Hepatocyte (in vitro differentiated cells): ENCODE measurements around the gene TXNDC11. TPM values are rescaled to one million over a fixed set of nuclear protein-coding genes. Genes with fewer than 3 reads are reported as not detected.

Source experiments
- DNase-seq: peaks from one replicate; pipeline ENCODE4 v3.0.0-alpha.2; 2016; ENCODE audit warnings: low spot score
- H2AFZ ChIP-seq: fragments of 200-600 bp; sonication (generic); 2 replicates; pipeline ENCODE4 v1.6.0; 2016; ENCODE audit warnings: antibody characterized with exemption, mild to moderate bottlenecking
- H3K27ac ChIP-seq: fragments of 200-600 bp; sonication (generic); 2 replicates; pipeline ENCODE4 v1.5.1; 2016; ENCODE audit warnings: mild to moderate bottlenecking
- H3K27me3 ChIP-seq: fragments of 200-600 bp; sonication (generic); 2 replicates; pipeline ENCODE4 v1.6.1; 2016
- H3K36me3 ChIP-seq: fragments of 200-600 bp; sonication (generic); replicated peaks from 2 replicates; pipeline ENCODE4 v1.5.1; 2016; ENCODE audit warnings: low read depth; ENCODE audit not compliant: insufficient read depth
- H3K4me1 ChIP-seq: fragments of 200-600 bp; sonication (generic); 2 replicates; pipeline ENCODE4 v1.5.1; 2016; ENCODE audit warnings: mild to moderate bottlenecking, moderate library complexity; ENCODE audit not compliant: insufficient read depth
- H3K4me2 ChIP-seq: fragments of 200-600 bp; sonication (generic); 2 replicates; pipeline ENCODE4 v1.6.0; 2016
- H3K4me3 ChIP-seq: fragments of 200-600 bp; sonication (generic); 2 replicates; pipeline ENCODE4 v1.5.1; 2016; ENCODE audit warnings: mild to moderate bottlenecking
- H3K79me2 ChIP-seq: fragments of 200-600 bp; sonication (generic); 2 replicates; pipeline ENCODE4 v1.6.0; 2017; ENCODE audit warnings: mild to moderate bottlenecking
- H3K9me2 ChIP-seq: fragments of 200-600 bp; sonication (generic); replicated peaks from 2 replicates; pipeline ENCODE4 v1.6.0; 2017; ENCODE audit warnings: mild to moderate bottlenecking; ENCODE audit not compliant: insufficient read depth
- H3K9me3 ChIP-seq: fragments of 200-600 bp; sonication (generic); 2 replicates; pipeline ENCODE4 v1.5.1; 2016; ENCODE audit warnings: low read depth, mild to moderate bottlenecking
- H4K20me1 ChIP-seq: fragments of 200-600 bp; sonication (generic); 2 replicates; pipeline ENCODE4 v1.6.0; 2016; ENCODE audit warnings: mild to moderate bottlenecking; ENCODE audit not compliant: insufficient read depth, poor library complexity, severe bottlenecking
- EZH2 ChIP-seq: fragments of 200-600 bp; sonication (generic); IDR thresholded peaks from 2 replicates; pipeline ENCODE4 v1.6.1; 2016; ENCODE audit warnings: antibody characterized with exemption, mild to moderate bottlenecking, borderline replicate concordance
- EZH2phosphoT487 ChIP-seq: fragments of 200-600 bp; sonication (generic); IDR thresholded peaks from one replicate; pipeline ENCODE4 v1.6.1; 2018; ENCODE audit warnings: antibody characterized with exemption, mild to moderate bottlenecking, low read depth, moderate library complexity; ENCODE audit not compliant: unreplicated experiment, severe bottlenecking
- WGBS: methylation state at CpG from one replicate; pipeline ENCODE4 v1.1.6; 2016; ENCODE audit warnings: low lambda C conversion rate; ENCODE audit errors: missing lambda C conversion rate; 5-methylcytosine and 5-hydroxymethylcytosine counted together
- polyA plus RNA-seq: library from polyadenylated mRNA; unstranded; fragments of >200 nt; fragmentation: Nextera tagmentation; extraction: Ambion mirVana; gene quantifications from 2 replicates; pipeline ENCODE4 v1.2.1, GENCODE V29; 2016
- total RNA-seq: library from RNA; depleted of rRNA; stranded (reverse); fragments of >200 nt; gene quantifications from 2 replicates; pipeline ENCODE4 v1.2.3, GENCODE V29; 2014
- TF ChIP-seq, protein P1 (sequence below): fragments of 200-600 bp; sonication (generic); IDR thresholded peaks from 2 replicates; pipeline ENCODE4 v1.5.1; 2016; ENCODE audit warnings: antibody characterized with exemption, mild to moderate bottlenecking; ENCODE audit not compliant: poor library complexity

Gene TXNDC11
- total and polyA plus RNA-seq, 2 experiments from 2014 or later, result 58.5 to 59.4 TPM

DNA sequence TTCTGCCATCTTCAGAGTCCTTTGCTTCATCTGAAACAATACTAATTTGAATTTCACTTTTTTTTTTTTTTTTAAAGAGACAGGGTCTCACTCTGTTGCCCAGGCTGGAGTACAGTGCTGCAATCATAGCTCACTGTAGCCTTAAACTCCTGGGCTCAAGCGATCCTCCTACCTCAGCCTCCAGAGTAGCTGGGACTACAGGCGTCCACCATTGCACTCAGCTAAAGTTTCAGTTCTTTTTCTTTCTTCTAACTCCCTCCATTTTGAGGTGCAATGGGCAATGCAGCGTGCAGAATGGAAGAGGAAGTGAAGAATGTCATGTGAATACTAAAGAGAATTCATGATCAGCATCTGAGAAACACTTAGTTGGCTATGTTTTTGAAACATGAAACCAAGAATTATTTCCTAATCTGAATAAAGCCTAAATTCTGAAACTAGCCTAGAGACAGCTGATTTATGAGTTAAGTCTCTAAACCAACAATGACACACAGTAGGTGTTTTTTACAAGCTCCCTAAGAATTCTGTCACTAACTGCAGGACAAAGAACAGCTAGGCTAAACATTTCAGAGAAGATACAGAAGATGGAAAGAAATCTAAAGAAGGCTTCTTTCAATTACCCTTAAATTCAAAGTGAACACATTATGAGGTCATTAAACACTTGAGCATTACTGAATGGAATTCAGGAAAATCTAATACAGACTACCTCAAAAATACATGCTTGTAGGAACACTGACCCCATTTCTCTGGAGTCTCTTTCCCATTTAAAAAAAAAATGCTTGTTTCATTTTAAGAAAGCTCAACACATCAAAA, 53.4 kb downstream of the TXNDC11 start:
- no peaks in the 10 kb centered on the region for H3K36me3 ChIP-seq
- WGBS, result 99% methylated on average over 3 of the region's 3 CpGs
- TF ChIP-seq, protein P1, sequence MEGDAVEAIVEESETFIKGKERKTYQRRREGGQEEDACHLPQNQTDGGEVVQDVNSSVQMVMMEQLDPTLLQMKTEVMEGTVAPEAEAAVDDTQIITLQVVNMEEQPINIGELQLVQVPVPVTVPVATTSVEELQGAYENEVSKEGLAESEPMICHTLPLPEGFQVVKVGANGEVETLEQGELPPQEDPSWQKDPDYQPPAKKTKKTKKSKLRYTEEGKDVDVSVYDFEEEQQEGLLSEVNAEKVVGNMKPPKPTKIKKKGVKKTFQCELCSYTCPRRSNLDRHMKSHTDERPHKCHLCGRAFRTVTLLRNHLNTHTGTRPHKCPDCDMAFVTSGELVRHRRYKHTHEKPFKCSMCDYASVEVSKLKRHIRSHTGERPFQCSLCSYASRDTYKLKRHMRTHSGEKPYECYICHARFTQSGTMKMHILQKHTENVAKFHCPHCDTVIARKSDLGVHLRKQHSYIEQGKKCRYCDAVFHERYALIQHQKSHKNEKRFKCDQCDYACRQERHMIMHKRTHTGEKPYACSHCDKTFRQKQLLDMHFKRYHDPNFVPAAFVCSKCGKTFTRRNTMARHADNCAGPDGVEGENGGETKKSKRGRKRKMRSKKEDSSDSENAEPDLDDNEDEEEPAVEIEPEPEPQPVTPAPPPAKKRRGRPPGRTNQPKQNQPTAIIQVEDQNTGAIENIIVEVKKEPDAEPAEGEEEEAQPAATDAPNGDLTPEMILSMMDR, result no peak
- TF ChIP-seq EZH2phosphoT487 (no peak), EZH2 (no peak)

DNA sequence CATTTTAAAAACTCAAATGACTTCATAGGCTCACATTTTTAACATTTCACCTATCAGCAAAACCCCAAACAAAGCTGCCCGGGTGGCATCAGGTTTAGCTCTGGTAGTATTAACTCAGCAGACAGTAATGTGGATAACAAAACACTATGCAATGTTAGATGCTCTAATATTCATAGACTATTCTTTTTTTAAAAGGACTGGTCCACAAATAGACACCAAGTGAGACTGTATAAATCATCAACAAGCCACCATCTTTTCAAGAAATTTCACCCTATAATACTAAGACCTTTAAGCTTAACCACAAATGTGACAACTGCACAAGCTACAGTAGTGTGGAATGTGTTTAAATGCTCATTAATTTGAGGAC, 54.2 kb downstream of the TXNDC11 start:
- Histone ChIP-seq H3K4me1 (no peaks in the 10 kb centered on the region), H2AFZ (no peak overlapping the region), H3K36me3 (no peaks in the 10 kb centered on the region), H3K27ac (no peak overlapping the region), H3K27me3 (no peaks in the 10 kb centered on the region), H3K4me2 (no peak overlapping the region), H3K9me3 (no peaks in the 10 kb centered on the region), H3K4me3 (no peak overlapping the region), H3K79me2 (peaks cover 26% of the 10 kb centered on the region), H4K20me1 (peaks cover 6% of the 10 kb centered on the region), H3K9me2 (no peaks in the 10 kb centered on the region)
- TF ChIP-seq EZH2 (no peak), EZH2phosphoT487 (no peak)
- TF ChIP-seq, protein P1, result no peak
- no peak for DNase-seq
- 88% methylated on average over 1 of the region's 1 CpG for WGBS

More for the DNA sequence above, 53.4 kb downstream of the TXNDC11 start:
- no peak overlapping the region for H3K27ac ChIP-seq
- H3K9me3 ChIP-seq, result no peaks in the 10 kb centered on the region
- H3K4me2 ChIP-seq, result no peak overlapping the region
- H2AFZ ChIP-seq, result no peak overlapping the region
- no peak for DNase-seq
- peaks cover 7% of the 10 kb centered on the region for H4K20me1 ChIP-seq
- no peak overlapping the region for H3K4me3 ChIP-seq
- H3K27me3 ChIP-seq, result no peaks in the 10 kb centered on the region
- no peaks in the 10 kb centered on the region for H3K9me2 ChIP-seq
- peaks cover 24% of the 10 kb centered on the region for H3K79me2 ChIP-seq
- H3K4me1 ChIP-seq, result no peaks in the 10 kb centered on the region

DNA sequence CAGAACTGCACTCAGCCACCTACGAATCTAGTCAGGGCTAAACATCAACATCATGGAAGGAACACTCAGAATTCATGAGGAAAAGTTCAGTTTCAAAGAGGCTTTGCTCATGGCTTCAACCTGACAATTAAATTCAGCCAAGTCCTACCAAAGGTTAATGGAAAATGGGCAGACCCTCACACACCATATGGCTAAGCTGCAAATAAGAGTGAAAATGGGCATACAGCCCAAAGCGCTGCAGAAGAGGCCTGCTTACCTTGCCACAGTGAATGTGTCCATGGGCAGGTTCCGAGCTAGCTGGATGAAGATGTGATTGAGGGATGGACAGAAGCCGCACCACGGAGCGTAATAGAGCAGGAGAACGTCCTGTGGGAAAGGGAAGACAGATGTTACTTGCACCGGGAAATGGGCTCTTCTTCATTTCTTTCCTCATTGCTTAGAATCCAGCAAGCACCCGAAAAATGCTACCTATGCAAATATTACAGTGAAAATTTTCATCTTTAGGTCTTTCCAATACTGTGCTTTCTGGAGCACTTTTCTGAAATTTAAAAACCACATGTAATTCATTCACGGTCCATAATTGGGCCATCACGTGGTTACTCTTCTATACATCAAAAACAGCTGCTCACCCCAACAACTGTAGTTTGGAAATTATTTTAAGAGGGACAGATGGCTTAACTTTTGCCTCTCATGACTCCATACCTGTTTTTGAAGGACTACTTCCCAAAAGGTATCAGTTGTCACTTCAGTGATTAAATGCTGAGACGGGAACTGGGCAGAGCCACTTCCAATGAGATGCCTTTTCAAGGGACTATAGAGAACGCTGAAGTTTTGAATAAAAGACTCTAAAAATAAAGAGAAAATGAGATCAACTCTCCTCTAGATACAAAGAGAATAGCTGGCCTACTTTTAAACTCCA, 54.8 kb downstream of the TXNDC11 start:
- H3K9me3 ChIP-seq, result no peaks in the 10 kb centered on the region
- H3K4me3 ChIP-seq, result no peak overlapping the region
- peaks cover 26% of the 10 kb centered on the region for H3K79me2 ChIP-seq
- H3K36me3 ChIP-seq, result no peaks in the 10 kb centered on the region
- H3K27me3 ChIP-seq, result no peaks in the 10 kb centered on the region
- no peak overlapping the region for H3K4me2 ChIP-seq
- H3K4me1 ChIP-seq, result no peaks in the 10 kb centered on the region
- peaks cover 4% of the 10 kb centered on the region for H4K20me1 ChIP-seq
- TF ChIP-seq EZH2phosphoT487, result no peak
- TF ChIP-seq EZH2, result no peak
- TF ChIP-seq, protein P1, result no peak
- H2AFZ ChIP-seq, result no peak overlapping the region
- no peak overlapping the region for H3K27ac ChIP-seq
- no peaks in the 10 kb centered on the region for H3K9me2 ChIP-seq
- no peak for DNase-seq
- WGBS, result 91% methylated on average over 13 of the region's 13 CpGs
